A673 (cell line): ENCODE results near the gene ASTL.
"Not testable (repeated sequence)": the region's sequence is repeated elsewhere in the genome, so short reads cannot be mapped to it uniquely, and the experiment has no call there.

Experiments used
- EZH2 ChIP-seq: fragments of 200-600 bp; sonication (generic); IDR thresholded peaks from 2 replicates; pipeline ENCODE4 v1.6.1; 2017; ENCODE audit warnings: borderline replicate concordance, low read depth, mild to moderate bottlenecking, mixed read lengths, antibody characterized with exemption, low read length; ENCODE audit not compliant: poor library complexity, severe bottlenecking
- TF ChIP-seq, protein P1 (sequence below): fragments of 300-800, 200-600 bp; sonication (generic); conservative IDR thresholded peaks from 2 replicates; pipeline ENCODE4 v1.5.1; 2017; ENCODE audit warnings: low read depth, mild to moderate bottlenecking, antibody characterized with exemption, low read length, moderate library complexity, mixed read lengths

- TF ChIP-seq, protein P1, sequence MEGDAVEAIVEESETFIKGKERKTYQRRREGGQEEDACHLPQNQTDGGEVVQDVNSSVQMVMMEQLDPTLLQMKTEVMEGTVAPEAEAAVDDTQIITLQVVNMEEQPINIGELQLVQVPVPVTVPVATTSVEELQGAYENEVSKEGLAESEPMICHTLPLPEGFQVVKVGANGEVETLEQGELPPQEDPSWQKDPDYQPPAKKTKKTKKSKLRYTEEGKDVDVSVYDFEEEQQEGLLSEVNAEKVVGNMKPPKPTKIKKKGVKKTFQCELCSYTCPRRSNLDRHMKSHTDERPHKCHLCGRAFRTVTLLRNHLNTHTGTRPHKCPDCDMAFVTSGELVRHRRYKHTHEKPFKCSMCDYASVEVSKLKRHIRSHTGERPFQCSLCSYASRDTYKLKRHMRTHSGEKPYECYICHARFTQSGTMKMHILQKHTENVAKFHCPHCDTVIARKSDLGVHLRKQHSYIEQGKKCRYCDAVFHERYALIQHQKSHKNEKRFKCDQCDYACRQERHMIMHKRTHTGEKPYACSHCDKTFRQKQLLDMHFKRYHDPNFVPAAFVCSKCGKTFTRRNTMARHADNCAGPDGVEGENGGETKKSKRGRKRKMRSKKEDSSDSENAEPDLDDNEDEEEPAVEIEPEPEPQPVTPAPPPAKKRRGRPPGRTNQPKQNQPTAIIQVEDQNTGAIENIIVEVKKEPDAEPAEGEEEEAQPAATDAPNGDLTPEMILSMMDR, result not testable (repeated sequence)
- TF ChIP-seq EZH2, result not testable (repeated sequence)
Observed at GRCh38 chr2:96084858-96085518, 53.3 kb downstream of the ASTL start.
